ENCODE measurements around the gene SLC7A7.

DNA sequence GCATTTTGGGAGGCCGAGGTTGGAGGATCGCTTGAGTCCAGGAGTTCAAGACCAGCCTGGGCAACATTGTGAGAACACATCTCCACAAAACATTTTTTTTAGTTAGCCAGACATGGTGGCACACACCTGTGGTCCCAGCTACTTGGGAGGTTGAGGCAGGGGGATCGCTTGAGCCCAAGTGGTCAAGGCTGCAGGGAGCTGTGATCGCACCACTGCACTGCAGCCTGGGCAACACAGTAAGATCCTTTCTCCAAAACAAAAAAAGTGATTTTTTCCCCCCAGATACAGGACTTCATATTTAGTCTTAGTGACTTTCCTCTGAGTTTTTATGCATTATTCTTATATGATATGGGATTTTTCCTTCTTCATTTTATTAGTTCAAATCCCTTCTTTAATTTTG is 28.6 kb downstream of the SLC7A7 start:
- TF ChIP-seq ETV6 (CRISPR knock-in tag; conservative IDR thresholded peaks at IDR 0.05) (no peak), NR3C1 (CRISPR knock-in tag; IDR thresholded peaks at IDR 0.05) (no peak)

All from HepG2 (cell line).